ENCODE data around the gene UGT2B10.

DNA sequence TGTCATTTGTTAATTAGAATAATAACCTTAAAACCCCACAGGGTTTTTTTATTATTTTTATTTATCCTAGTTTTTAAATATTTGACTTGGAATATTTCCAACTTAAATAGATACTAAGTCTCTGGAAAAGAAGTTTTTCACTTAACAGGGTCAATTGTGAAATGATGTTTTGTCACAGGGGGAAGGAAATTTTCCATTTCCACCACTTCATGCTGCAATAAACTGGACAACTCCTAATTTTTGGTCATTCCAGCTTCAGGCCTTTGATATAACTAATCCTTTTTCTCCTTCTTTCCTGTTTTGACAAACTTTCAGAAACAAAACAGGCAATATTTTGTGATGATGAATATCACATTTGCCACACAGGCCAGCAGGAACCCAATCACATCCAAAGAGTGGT lies 45.3 kb downstream of the UGT2B10 start:
- no peak for TF ChIP-seq ASH1L (IDR thresholded peaks at IDR 0.05; ENCODE audit: borderline replicate concordance, low read depth, partially characterized antibody)
- no peak for TF ChIP-seq CTCF (IDR thresholded peaks at IDR 0.05 in 2 of 3, conservative IDR thresholded peaks at IDR 0.05 in 1 of 3; ENCODE audit: insufficient read depth in 2 of 3, low read depth in 1 of 3, low read length in 3 of 3)
- no peak for TF ChIP-seq CBX3 (IDR thresholded peaks at IDR 0.05; ENCODE audit: borderline replicate concordance in 1 of 2, low read length in 2 of 2)
- TF ChIP-seq U2AF1 (optimal IDR thresholded peaks at IDR 0.05; ENCODE audit: low read depth, low read length) = no peak
- no peak for TF ChIP-seq ETV5 (CRISPR knock-in tag; IDR thresholded peaks at IDR 0.05; ENCODE audit: low read depth)
- no peak for TF ChIP-seq EZH2 (IDR thresholded peaks at IDR 0.05; ENCODE audit: borderline replicate concordance, low read depth, low read length)
- TF ChIP-seq ZNF707 (CRISPR knock-in tag; conservative IDR thresholded peaks at IDR 0.05) = no peak
- no peak for TF ChIP-seq TAF1 (IDR thresholded peaks at IDR 0.05; ENCODE audit: control insufficient read depth, extremely low read depth, insufficient read depth, low read length, severe bottlenecking)
- no peak for TF ChIP-seq USF1 (CRISPR knock-in tag; IDR thresholded peaks at IDR 0.05)
- TF ChIP-seq NONO (IDR thresholded peaks at IDR 0.05; ENCODE audit: low read depth in 2 of 2, low read length in 1 of 2) = no peak
- no peak for TF ChIP-seq ZNF274 (IDR thresholded peaks at IDR 0.05; ENCODE audit: borderline replicate concordance, low read depth, low read length)
- TF ChIP-seq IRF2 (CRISPR knock-in tag; IDR thresholded peaks at IDR 0.05) = no peak
- no peak for TF ChIP-seq USF2 (CRISPR knock-in tag; IDR thresholded peaks at IDR 0.05)
- no peak for TF ChIP-seq SIN3A (IDR thresholded peaks at IDR 0.05; ENCODE audit: borderline replicate concordance in 2 of 2, control insufficient read depth in 1 of 2, low read depth in 2 of 2, low read length in 2 of 2)
